ENCODE results near the gene TMCO4.
A peak's percentile ranks its signal among the peaks of the same experiment; 100 is the strongest.

The TMCO4 gene

DNA sequence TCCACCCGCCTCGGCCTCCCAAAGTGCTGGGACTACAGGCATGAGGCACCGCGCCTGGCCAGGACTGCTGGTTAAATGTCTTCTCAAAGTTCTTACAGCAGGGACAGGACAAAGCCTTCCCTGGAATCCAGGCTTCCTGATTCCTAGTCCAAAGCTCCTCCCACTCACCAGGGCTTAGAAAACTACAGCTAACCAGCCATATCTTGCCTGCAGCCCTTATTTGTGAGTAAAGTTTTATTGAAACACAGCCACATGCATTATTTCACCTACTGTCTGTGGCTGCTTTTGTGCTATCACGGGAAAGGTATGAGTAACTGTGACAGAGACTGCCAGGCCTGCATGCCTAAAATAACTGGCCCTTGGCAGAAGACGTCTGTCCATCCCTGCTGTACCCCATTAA lies 24.4 kb downstream of the TMCO4 start:
- DNase-seq = no peak

DNA sequence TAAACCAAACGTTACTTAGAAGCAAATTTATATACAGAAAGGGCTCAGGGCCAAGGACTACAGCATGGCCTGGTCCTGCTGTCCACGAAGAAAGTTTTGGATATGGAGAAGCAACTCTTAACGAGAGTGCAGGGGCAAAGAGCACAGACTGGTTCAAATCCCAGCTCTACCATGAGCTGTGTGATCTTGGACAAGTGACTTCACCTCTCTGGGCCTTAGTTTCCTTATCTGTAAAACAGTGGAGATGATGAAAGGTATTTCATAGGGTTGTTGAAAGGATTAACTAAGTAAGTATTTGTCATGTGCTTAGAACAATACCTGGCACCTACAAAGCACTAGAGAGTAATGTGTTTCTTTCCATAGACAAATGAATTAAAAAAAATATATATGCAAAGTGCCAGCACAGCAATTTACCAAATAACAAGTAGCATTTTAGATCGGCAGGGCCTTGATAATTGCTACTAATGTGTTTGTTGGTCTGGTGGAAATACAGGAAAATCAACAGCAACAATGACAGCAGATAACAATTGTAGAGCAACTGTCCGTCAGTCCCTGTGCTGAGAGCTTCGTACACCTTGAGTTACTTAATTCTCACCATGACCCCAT lies 25.4 kb downstream of the TMCO4 start:
- no peak for DNase-seq

DNA sequence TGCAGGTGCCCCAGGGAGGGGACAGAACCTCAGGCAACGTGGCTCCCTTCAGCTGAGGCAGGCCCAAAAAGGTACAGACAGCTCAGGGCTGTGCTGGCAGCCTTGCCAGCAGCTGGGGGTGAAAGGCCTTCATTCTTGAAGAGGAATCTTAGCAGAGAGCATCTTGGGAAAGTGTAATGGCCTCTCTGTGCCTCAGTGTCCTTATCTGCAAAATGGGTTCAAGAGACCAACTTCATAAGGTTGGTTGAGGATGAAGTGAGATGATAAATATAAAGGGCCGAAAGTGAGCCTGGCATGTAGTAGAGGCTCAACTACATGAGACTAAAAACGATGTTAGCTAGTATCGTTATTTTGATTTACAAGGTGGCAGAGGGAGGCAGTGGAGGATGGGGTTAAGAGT lies 26.2 kb downstream of the TMCO4 start:
- no peak for DNase-seq

DNA sequence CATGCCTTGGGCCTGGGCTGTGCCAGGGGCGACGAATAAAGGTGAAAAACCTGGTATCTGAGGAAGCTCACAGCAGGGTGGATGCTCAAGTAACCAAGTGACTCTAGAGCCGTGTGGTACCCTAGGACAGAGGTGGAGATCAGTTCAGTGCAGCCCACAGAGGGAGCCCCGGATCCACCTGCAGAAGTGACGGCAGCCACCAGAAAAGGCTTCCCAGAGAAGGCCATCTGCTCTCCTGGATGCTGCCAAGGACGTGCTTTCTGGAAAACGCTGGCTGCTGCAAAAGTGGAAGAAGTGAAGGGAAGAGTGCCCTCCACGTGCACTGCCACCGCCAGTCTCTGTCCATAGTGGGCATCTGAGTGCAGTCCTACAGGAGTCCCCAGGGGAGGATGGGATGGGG lies 27.7 kb downstream of the TMCO4 start:
- DNase-seq = no peak

DNA sequence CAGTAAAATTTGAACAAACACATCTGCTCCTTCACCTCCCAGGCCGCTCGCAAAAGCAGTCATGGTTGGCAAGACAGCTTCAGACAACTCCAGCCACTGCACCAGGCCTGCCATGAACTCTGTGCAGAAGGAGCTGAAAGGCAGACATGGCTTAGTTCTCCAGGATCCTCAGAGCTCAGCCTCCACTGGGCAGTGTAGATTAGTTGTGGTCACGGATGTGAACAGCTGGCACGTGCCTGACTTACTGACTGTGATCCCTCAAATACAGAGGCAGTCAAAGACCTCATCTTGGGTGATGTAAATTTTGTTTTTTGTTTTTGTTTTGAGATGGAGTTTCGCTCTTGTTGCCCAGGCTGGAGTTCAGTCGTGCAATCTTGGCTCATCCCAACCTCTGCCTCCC lies 28.4 kb downstream of the TMCO4 start:
- no peak for DNase-seq

DNA sequence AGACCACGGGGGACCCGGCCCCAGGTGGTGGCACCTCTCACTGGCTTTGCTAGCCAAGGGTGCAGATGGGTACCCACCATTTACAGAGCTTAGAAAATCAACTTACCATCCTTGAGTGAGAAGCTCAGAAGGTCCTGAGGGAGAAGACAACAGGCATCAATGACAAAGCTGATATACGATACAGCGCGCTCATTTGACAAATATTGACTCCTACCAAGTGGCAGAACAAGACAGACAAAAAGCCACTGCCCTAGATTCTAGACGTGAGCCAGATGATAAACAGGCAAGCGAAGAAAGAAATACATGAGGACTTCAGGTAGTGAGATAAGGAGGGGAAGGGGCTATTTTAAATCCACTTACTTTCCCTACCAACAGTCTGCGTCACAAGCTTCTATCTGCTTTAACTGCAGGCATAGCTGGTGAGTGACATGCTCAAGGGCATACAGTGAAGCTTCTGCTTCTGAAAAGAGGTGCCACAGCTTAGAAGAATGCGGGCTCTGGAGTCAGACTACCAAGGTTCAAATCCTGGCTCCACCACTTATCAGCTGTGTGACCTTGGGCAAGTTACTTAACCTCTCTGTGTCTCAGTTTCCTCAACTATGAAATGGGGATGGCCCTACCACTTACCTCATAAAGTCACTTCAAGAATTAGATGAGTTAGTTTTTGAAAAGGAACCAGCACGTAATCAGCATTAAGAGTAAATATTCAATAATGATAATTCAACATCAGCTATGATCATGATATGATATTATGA lies 29.1 kb downstream of the TMCO4 start:
- peak; percentile 33 for DNase-seq

DNA sequence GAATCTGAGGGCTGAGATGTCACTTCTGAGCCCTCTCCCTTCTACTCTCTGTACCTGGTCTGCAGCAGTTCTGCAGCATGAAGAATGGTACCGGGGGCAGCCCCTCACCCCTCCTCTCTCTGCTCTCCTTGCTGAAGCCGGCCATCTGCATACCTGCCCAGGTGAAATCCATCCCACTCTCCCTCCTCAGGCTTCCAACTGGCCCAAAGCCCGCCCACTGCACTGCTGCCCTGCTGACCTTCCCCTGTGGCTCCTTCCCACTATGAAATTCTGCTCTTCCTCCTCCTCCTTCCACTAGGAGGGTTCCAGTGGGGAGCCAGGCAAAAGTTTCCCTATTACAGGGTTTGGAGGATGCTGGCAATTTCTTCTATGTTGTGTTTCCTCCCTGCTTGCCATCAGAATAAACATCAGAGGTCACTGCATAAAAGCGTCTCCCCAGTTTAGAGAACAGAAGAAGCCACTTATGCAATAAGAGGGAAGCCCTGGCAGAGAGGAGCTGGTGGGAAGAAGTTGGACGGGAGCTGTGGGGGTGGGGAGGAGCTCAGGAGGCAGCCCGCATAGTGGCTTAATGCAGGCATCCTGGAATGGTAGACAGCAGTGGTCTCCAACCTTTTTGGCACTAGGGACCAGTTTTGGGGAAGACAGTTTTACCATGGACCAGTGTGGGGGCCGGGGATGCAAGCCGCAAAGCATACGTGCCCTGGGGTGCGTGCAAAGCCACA lies 30.3 kb downstream of the TMCO4 start:
- DNase-seq = no peak

DNA sequence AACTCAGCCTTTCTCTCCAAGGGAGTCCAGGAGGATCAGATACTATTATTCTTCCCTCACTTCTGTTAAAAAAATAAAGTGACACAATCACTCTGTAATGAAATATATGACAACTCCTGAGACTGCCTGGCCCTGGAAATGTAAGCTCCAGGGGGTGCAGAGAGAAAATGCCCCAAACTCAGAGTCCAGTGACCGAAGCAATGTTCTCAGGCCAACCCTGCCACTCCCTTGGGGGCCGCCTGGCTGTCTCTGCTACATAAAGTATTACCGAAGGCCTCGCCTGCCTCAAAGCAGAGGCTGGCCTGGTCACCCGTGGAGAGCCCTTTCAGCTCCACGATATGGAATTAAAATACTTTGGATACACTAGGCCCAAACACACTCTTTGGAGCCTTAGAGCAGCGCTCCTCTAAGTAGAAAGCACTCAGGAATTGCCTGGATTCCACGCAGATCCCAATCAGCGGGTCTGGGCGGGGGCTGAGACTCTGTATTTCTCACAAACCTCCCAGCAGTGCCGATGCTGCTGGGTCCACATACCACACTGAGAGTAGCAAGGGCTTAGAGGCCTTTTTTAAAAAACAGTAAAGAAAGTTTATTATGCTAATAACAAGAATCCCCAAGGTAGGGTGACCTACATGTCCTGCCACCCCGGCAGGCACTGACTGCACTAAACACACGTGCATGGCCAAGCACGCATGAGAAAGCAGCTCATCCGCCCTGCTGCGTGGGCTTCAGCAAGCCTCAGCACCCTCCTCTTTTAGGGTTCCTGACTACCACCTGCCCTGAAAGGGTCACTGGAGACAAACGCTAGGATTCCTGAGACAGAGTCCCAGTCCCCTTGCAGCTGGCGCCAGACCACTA lies 31.1 kb downstream of the TMCO4 start:
- peak; percentile 48 for DNase-seq

DNA sequence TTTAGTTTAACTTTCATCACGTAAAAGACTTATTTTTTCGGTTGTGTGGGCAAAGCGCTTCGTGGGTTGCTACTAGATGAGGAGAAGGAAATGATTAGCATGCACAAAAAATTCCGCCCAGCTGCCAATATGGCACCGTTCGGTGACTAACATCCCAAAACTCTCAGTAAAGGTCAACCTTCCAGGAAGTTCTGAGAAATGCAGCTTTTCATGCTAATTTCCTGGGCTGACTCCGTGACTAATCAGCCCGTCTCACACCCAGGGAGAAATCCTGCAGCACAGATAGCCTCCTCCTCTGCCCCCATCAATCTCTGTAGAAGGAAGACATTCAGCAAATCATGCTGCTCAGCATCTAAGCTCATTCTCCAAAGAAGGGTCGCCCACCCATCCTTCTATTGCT lies 34.1 kb downstream of the TMCO4 start:
- DNase-seq = no peak

DNA sequence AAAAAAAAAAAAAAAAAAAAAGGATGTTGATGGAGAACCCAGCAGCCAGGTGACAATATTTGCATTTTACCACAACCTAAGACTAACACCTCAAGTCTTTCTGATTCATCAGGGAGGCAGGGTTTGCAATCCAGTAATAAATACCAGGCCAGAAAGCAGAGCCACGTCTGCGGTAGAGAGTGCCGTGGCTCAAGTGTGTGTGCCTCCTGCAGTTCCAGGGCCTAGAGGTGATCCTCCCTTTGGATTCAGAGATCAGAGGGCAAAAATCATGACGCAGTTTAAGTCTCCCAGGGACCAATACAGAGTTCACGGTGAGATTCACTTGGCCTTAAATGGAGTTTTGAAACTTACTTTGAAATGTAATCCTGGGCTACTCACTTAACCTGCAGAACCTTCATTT lies 34.9 kb downstream of the TMCO4 start:
- DNase-seq = no peak

DNA sequence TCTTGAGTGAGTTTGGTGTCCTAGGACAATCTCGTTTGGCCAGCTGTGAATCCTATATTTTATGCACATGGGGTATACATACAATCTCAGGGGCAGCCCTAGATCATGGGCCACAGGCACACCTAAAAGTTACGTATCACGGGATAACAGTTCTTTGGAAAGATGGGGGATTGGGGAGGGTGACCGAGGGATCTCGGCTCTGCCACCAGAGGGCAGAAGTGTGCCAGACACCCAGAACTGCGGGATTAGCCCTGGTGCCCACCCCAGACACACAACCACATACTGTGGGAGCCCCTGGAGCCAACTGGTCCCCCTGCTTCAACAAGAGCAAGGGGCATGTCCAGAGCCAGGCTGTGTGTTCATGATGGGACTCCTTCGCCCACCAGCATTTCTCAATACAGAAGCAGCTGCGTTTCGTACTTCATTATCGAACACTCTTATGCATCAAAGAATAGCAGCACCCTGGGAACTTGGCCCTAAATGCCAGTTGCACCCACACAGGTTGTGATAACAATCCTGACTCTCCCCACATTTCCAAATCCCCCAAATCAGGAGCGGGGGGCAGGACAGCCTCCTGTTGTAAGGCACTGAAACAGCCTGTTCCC lies 37.4 kb downstream of the TMCO4 start:
- no peak for DNase-seq

DNA sequence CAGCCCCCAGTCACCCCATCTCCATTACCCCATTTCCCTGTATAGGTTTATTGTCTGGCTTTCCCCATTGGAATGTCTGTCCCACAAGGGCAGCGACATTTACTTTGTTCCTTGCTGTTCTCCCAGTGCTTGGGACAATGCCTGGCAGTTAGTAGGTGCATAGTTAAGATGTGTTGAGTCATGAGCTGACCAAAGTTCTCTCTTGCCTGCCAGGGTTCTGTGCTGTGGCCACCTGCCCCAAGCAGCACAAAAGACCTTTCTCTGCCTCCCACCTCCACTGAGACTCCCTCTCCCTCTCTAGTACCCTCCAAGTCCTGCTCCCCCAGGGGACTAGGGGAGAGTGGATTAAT lies 40.0 kb downstream of the TMCO4 start:
- DNase-seq = no peak

DNA sequence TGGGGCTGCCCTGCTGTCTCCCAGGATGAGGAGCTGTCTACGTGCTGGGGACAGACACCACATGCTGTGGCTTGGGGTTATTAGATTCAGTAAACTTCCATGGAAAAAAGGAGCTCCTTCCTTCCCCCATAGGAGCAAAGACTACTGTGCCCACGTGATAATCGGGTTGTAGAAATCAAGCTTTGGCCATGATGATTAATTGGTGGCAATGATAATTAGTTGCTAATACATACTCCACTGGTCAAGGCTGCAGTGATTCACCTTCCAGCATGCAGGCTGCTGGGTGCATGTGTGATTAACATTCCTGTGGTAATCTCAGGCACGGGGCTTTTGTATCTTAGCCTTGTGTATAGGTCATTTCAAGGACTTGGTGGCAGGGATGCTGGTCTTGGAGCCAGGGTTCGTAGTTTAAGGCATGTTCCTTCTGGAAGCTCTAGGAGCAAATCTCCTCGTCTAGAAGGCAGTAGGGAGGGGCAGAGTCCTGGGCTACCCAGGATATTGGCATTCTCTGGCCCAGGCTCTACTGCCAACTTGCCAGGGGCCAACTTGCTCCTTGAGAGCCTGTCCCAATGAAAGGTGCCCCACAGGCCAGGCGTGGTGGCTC lies 41.4 kb downstream of the TMCO4 start:
- DNase-seq = no peak

DNA sequence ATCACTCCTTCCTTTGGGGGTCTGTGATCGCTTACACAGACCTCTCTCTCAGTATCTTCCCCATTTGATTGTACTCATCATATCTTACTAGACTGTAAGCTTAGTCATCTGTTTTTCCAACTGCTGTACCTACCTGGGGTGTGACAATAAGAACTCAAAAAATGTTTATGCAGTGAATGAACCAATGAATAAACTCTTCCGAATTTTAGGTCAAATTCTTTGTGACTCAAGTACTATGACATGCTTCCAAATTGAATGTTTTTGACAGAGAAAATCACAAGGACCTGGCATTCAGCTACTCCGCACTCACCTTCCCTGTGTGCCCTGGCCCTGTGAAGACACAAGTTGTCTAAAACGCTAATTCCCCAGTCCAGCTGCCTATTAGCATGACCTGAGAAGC lies 42.1 kb downstream of the TMCO4 start:
- DNase-seq = no peak

DNA sequence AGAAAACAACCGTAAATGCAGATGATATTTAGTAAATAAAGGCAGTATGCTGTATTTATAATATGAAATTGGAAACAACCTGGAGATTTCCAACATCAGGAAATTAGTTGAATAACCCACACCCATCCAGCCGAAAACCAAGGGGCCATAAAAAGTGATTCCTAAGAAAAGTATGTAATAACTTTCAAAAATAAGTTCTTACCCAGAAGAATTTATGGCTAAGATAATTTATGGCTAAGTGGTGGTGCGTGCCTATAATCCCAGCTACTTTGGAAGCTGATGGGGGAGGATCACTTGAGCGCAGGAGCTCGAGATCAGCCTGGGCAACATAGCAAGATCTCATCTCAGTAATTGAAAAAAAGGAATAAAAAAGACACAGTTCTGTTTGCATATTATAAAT lies 43.2 kb downstream of the TMCO4 start:
- no peak for DNase-seq

DNA sequence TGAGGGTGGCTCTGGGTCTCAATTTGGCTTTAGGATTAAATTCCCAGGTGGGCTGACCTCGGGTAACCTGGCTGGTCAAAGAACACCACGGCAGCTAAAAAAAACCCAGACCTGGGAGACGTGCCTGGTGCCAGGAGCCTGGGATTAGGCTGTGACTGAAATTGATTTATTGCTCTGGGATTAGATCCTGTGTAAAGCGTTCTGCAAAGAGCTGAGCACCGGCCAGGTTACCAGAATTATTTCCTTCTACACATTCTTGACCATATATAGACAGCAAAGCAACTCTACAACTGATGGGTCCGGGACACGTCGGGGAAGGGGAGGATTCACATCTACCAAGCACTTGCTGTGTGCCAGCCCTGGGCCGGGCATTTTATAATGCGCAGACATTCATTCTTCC lies 45.2 kb downstream of the TMCO4 start:
- DNase-seq = no peak

DNA sequence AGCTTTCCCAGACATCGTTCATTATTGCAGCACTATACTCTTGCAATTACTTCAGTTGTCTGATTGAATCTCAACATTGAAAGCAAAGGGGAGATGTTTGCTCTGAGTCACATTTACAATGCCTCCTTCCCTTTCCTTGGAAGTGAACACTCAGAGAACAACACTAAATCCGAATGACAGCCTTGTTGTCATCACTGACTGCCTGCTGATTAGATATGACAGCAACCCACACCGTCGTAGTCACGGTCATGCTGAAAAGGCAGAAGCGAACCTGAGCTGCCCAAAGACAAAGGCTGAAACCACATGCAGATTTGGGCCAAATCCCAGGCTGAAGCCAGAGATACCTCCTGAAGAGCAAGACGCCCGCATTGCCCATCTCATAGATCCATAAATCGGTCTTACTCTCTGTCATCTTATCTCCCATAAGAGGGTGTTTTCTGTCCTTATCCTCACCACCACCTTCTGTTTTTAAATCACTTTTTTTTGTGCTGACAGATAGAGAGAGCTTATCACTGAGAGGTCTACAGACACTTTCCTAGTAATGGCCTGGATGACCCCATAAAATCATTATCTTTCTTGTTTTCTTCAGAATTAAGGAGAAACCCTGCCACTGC lies 47.5 kb downstream of the TMCO4 start:
- DNase-seq = peak; percentile 79

DNA sequence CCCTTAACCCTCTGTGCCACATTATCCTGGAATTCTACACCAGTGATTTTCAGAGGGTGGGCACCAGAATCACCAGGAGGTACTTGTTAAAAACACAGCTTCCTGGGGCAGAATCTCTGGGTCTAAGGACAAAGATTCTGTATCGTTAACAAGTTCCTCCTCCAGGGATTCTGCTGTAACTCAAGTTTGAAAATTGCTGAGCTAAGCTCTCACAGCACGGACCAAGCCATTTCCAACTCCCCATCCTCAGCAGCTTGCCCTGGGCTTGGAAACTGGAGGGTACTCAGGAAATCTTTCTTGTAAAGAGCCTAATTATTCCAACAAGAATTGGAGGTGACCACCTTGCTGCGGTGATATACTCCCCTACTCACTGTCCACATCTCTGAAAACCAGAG lies 48.8 kb downstream of the TMCO4 start:
- no peak for DNase-seq

DNA sequence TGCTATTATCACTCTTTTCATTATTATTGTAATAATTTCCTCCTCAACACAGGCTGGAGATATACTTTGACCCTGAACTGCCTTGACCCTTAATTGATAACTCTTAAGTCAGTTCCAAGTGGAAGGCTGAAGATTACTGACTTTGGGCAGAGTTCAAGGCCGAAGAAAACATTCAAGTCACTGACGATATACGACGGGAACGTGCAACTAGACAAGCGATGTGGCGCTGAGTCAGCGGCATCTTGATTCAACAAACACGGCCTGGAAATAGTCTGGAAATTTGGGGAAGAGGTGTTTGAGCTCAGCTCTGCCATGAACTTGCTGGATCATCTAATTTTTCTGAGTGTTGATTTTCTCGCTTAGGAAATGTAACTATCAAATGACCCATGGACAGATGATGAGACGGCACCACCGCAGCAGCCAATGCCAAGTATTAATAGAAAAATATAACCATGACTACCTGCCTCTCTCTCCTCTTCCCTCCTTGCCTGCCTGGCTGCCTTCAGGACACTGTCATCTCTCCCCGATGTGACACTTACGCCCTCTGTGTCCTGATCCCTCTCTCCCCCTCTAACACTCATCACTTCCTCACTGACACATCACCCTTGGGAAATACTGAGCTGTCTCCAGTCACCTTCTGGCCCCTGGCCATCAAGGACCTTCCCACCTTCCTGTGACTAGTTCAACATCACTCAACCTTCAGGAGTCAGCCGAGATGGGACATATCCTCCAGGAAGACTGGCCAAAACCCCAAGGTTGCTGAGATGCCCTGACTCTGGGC lies 49.4 kb downstream of the TMCO4 start:
- DNase-seq = no peak

DNA sequence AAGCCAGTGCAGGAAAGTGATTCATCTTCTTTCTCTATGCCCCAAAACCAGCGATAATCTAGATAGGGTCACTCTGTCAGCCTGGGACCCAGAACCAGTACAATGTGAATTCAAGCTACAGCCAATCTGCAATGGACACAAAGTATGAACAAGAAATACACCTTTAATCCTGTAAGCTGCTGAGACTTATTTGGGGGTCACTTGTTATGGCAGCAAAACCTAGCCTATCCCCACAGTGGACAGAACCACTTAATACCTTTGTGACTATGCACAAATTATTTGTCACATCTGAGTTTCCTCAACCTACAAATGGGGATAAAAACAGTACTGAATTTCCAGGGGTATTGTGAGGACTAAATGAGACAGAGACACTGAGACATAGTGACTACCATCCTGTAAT lies 50.0 kb downstream of the TMCO4 start:
- DNase-seq = no peak

DNA sequence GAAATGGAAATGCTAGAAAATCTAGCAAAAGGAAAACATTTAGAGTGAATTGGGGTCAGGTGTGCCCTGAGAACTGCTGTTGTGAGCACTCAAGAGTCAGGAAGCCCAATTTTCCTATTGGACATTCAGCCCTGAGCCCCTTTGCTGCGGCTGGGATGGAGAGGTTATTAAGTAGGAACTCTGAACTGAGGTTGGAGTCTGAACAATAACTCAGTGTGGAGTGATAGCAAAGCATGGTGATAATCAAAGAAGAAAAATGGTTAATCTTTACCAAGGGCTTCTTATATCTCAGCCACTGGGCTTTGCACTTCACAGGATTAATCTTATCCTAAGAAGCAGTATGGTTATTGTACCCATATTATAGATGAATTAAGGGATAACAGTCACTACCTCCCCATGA lies 52.0 kb downstream of the TMCO4 start:
- no peak for DNase-seq

Data from eye (tissue), 1 donor.